PFSK-1 (cell line): Measurements from ENCODE around the gene HSBP1L1.

Experiments used
- POLR2AphosphoS5 ChIP-seq: IDR thresholded peaks from 2 replicates; pipeline ENCODE4 v1.6.1; 2012; ENCODE audit warnings: low read depth, mild to moderate bottlenecking, control low read depth, low read length, moderate library complexity
- SIN3A ChIP-seq: IDR thresholded peaks from 2 replicates; pipeline ENCODE4 v1.6.1; 2012; ENCODE audit warnings: mild to moderate bottlenecking, low read length, moderate library complexity, borderline replicate concordance; ENCODE audit not compliant: insufficient read depth
- TAF1 ChIP-seq: IDR thresholded peaks from 2 replicates; pipeline ENCODE4 v1.6.1; 2012; ENCODE audit warnings: low read length, control low read depth, borderline replicate concordance; ENCODE audit not compliant: insufficient read depth

- no peak for TF ChIP-seq POLR2AphosphoS5
- no peak for TF ChIP-seq SIN3A
- no peak for TF ChIP-seq TAF1
Measured at GRCh38 chr18:79974025-79974654, 9.7 kb downstream of the HSBP1L1 start.
